Adrenal gland (tissue), 12 donors: ENCODE measurements around the gene TBL2. TPM values are rescaled to one million over a fixed set of nuclear protein-coding genes. Genes with fewer than 3 reads are reported as not detected.
"Not testable (repeated sequence)": the region's sequence is repeated elsewhere in the genome, so short reads cannot be mapped to it uniquely, and the experiment has no call there.

Experiments
- DNase-seq, 7 donors: peaks; one replicate each; pipeline ENCODE4 v3.0.0-alpha.2; 2019 to 2020
- H3K27ac ChIP-seq, 5 donors: fragments of 200-600 bp; sonication (generic) in 4 of 5; 1 replicate in 3 of 5; 2 replicates in 2 of 5; pipeline versions ENCODE4 v1.5.1 to v1.8.0; 2016 to 2020; ENCODE audit warnings: mild to moderate bottlenecking in 1 of 5
- H3K27me3 ChIP-seq: fragments of 200-600 bp; 2 replicates; pipeline ENCODE4 v1.8.0; 2021
- H3K36me3 ChIP-seq, 2 donors: fragments of 200-600 bp; replicated peaks in 1 of 2; 1 replicate in 1 of 2; 2 replicates in 1 of 2; pipeline versions ENCODE4 v1.5.1 to v1.8.0; 2018 to 2022
- H3K4me1 ChIP-seq, 2 donors: fragments of 200-600 bp; replicated peaks in 1 of 2; 1 replicate in 1 of 2; 2 replicates in 1 of 2; pipeline versions ENCODE4 v1.5.1 to v1.8.0; 2018 to 2021
- H3K4me3 ChIP-seq, 4 donors: fragments of 200-600 bp; sonication (generic) in 3 of 4; one replicate each; pipeline ENCODE4 v1.5.1; 2016 to 2018
- H3K9me3 ChIP-seq, 3 donors: fragments of 200-600 bp; sonication (generic) in 1 of 3; replicated peaks in 1 of 3; 1 replicate in 2 of 3; 2 replicates in 1 of 3; pipeline versions ENCODE4 v1.5.1 to v1.8.0; 2016 to 2021
- CTCF ChIP-seq, 6 experiments: fragments of 450-650 bp in 4 of 6; fragments of 200-600 bp in 2 of 6; sonication (generic) in 1 of 6; IDR thresholded peaks; 1 replicate in 5 of 6; 2 replicates in 1 of 6; pipeline versions ENCODE4 v1.5.1 to v1.8.0; 2016 to 2021; ENCODE audit warnings: antibody characterized with exemption in 6 of 6, mild to moderate bottlenecking in 2 of 6, moderate library complexity in 1 of 6
- POLR2A ChIP-seq, 2 donors: fragments of 450-650 bp; IDR thresholded peaks; one replicate each; pipeline ENCODE4 v1.6.1; 2017; ENCODE audit warnings: antibody characterized with exemption in 2 of 2, mild to moderate bottlenecking in 2 of 2, moderate library complexity in 1 of 2
- WGBS, 4 donors: extraction: QIAGEN DNeasy Blood & Tissue Kit in 2 of 4; methylation state at CpG; one replicate each; pipeline versions ENCODE4 v1.1.5 to v1.1.7; 2013 to 2017; 5-methylcytosine and 5-hydroxymethylcytosine counted together
- intact Hi-C, 2 donors: fragments of 100-400 bp; cut with DNase I; formaldehyde crosslinking; loops; one replicate each; pipeline versions ENCODE4 v1.14.1 to v1.15.0; 2022 to 2023
- polyA plus RNA-seq, 3 donors: library from polyadenylated mRNA; stranded (reverse); fragments of 200-250 nt in 2 of 3; fragments of 350-450 nt in 1 of 3; fragmentation: Illumina TruSeq in 1 of 3; extraction: RNeasy Lipid Tissue Mini Kit (QIAGEN cat#74804) in 1 of 3; gene quantifications; one replicate each; pipeline ENCODE4 v1.2.3, GENCODE V29; 2013 to 2014
- total RNA-seq, 9 donors: library from RNA; depleted of rRNA in 4 of 9; stranded (reverse); fragments of >200 nt in 4 of 9; fragments of 120-200 nt in 1 of 9; fragmentation: NEBNext Ultra II Directional in 1 of 9; extraction: Animal tissue kit (Norgen Biotek cat#: 25700) in 1 of 9; gene quantifications; one replicate each; pipeline versions ENCODE4 v1.1.0 to v1.2.4, GENCODE V29; 2013 to 2023
- donor health status: healthy with polysubstance abuse.
- donor health status: Bipolar disorder and iron deficiency.
- donor health status: DM: yes; HTN: yes; CAD: no.
- donor health status: DM: no; HTN: no; CAD: no.
- donor health status: DM: no; HTN: no; CAD: no.
- donor health status: DM: yes; HTN: yes; CAD: no.

TBL2 gene
- total and polyA plus RNA-seq, 12 donors = 14.2 to 136 (median 51.3) TPM

GRCh38 chr7:73582664-73583202, 4.4 kb upstream of the TBL2 start:
- H3K27me3 ChIP-seq = no peaks in the 10 kb centered on the region
- H3K27ac ChIP-seq = peak overlapping the region in 1 of 5 donors; percentile 77
- 86 to 92% (median 89%) methylated on average over 6 of the region's 6 CpGs for whole genome bisulfite sequencing, 4 donors

GRCh38 chr7:73581006-73581405, 2.6 kb upstream of the TBL2 start:
- H3K9me3 ChIP-seq, H3K36me3 ChIP-seq, intact Hi-C loops, H3K27ac ChIP-seq, DNase-seq, H3K27me3 ChIP-seq, H3K4me3 ChIP-seq: not testable (repeated sequence)
- WGBS, 4 donors = 72 to 77% (median 74%) methylated on average over 9 of the region's 9 CpGs
- peaks cover 8 to 21% of the 10 kb centered on the region in 2 donors for H3K4me1 ChIP-seq

More at GRCh38 chr7:73582664-73583202, 4.4 kb upstream of the TBL2 start:
- Histone ChIP-seq H3K9me3 (no peaks in the 10 kb centered on the region), H3K4me1 (peaks cover 2 to 15% of the 10 kb centered on the region in 2 donors), H3K36me3 (no peaks in the 10 kb centered on the region), H3K4me3 (no peak overlapping the region)
- intact Hi-C loops = no loop called here
- no peak for DNase-seq
- TF ChIP-seq CTCF (IDR thresholded peaks at IDR 0.05) = no peak
- TF ChIP-seq POLR2A (IDR thresholded peaks at IDR 0.05) = no peak

GRCh38 chr7:73577627-73578341, 595 bp downstream of the TBL2 start:
- no peaks in the 10 kb centered on the region for H3K9me3 ChIP-seq
- 6 to 22% (median 13%) methylated on average over 11 to 32 of the region's 32 CpGs for WGBS, 4 donors
- intact Hi-C loops = no loop called here
- peak overlapping the region in 4 of 5 donors; percentile 73 to 90 (median 83) for H3K27ac ChIP-seq
- H3K36me3 ChIP-seq = peaks cover 0 to 20% of the 10 kb centered on the region in 2 donors
- H3K4me1 ChIP-seq = peaks cover 8 to 21% of the 10 kb centered on the region in 2 donors
- peak overlapping the region in 3 of 4 donors; percentile 77 to 93 (median 82) for H3K4me3 ChIP-seq
- TF ChIP-seq CTCF (IDR thresholded peaks at IDR 0.05) (no peak), POLR2A (IDR thresholded peaks at IDR 0.05) (no peak)
- H3K27me3 ChIP-seq = no peaks in the 10 kb centered on the region
- DNase-seq = peak in 1 of 7 donors; percentile 35

GRCh38 chr7:73573791-73574190, 4.6 kb downstream of the TBL2 start:
- H3K36me3 ChIP-seq = peaks cover 0 to 60% of the 10 kb centered on the region in 2 donors
- H3K4me1 ChIP-seq = peaks cover 8 to 15% of the 10 kb centered on the region in 2 donors
- H3K4me3 ChIP-seq = no peak overlapping the region
- DNase-seq = peak in 1 of 7 donors; percentile 14
- WGBS, 4 donors = 96 to 97% (median 96%) methylated on average over 9 to 11 of the region's 11 CpGs
- H3K27me3 ChIP-seq = no peaks in the 10 kb centered on the region
- H3K9me3 ChIP-seq = no peaks in the 10 kb centered on the region
- intact Hi-C loops = no loop called here
- no peak overlapping the region for H3K27ac ChIP-seq
- TF ChIP-seq CTCF (IDR thresholded peaks at IDR 0.05) (no peak), POLR2A (IDR thresholded peaks at IDR 0.05) (no peak)
